Dermis blood vessel endothelial cell (primary cell): ENCODE measurements around the gene FAM83F. TPM values are rescaled to one million over a fixed set of nuclear protein-coding genes. Genes with fewer than 3 reads are reported as not detected.
"Not testable (repeated sequence)": the region's sequence is repeated elsewhere in the genome, so short reads cannot be mapped to it uniquely, and the experiment has no call there.

Source experiments
- DNase-seq: peaks from one replicate; pipeline ENCODE4 v3.0.0; 2010
- total RNA-seq: library from RNA; depleted of rRNA; stranded (reverse); fragments of >200 nt; gene quantifications from 2 replicates; pipeline ENCODE4 v1.2.3, GENCODE V29; 2014

FAM83F gene
- under 0.01 TPM in 2 replicates for total RNA-seq

DNA sequence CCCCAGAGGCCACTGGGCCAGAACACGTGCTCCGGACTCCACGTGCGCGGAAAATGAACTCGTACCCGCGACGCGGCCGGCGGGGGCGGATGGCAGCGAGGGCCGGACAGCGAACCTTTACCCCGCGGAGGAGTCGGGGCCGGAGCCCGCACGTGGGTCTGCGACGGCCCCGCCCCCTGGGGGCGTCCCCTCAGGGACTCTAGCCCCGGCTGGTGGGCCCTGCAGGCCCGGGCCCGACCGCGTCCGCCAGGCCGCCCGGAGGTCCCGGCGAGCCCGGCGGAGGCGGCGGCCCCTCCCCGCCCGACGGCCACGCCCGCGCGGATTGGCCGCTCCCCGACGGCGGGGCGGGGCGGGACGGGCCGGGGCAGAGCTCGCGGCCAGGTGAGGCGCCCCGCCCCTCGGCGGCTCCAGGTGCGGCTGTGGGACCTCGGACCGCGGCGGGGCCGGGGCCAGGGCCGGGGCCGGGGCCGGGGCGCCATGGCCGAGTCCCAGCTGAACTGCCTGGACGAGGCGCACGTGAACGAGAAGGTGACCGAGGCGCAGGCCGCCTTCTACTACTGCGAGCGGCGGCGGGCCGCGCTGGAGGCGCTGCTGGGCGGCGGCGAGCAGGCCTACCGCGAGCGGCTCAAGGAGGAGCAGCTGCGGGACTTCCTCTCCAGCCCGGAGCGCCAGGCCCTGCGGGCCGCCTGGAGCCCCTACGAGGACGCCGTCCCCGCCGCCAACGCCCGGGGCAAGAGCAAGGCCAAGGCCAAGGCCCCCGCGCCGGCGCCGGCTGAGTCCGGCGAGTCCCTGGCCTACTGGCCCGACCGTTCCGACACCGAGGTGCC, at the start of gene FAM83F:
Gene FAM83F, plus strand, starts transcription at position 389 of the 827 bp plus-strand sequence. Its CDS starts 89 bp downstream, at position 478.
- peak; percentile 10 for DNase-seq

DNA sequence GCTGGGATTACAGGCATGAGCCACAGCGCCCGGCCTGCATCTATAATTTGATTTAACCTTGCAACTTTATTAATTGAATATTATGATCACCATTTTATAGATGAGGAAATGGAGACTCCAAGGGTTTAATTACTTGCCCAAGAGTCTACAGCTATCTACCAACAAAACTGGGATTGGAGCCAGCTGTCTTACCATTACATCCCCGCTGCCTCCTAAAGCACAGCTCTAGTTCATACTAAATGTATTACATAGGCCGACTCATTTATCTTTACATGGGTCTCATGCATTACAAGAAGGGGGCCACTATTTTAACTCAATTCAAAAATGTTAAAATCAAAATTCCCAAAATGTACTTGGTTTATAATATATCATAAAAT, 48.6 kb upstream of the FAM83F start:
- DNase-seq: no peak

DNA sequence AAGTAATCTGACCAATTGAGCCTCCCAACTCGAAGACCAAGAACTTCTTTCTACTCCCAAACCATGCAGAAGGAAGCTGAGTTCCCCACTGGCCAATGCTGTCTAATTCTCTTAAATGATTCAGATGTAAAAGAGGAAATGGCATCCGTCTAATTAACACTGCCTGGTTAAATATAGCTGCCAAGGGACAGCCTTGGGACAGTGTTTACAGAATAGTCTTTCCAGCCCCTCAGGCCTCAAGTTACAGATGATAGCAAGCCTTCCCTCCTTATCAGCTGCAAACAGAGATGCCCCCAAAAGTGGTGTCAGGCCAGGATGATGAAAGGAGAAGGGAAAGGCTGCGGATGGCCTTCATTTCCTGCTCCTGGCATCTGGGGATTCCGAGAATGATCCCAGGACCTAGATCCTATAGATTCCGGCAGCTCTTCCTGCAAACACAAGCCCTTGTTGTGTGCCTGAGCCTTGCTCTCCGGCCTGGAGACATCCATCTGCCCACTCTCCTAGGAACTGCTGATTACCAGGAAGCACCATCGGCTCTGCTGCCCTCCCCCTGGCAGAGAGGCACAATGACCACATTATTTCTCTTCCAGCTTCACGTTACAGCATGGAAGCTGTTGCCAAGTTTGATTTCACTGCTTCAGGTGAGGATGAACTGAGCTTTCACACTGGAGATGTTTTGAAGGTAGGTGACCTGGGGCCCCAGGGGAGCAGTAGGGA, 48.1 kb upstream of the FAM83F start:
- peak; percentile 22 for DNase-seq

DNA sequence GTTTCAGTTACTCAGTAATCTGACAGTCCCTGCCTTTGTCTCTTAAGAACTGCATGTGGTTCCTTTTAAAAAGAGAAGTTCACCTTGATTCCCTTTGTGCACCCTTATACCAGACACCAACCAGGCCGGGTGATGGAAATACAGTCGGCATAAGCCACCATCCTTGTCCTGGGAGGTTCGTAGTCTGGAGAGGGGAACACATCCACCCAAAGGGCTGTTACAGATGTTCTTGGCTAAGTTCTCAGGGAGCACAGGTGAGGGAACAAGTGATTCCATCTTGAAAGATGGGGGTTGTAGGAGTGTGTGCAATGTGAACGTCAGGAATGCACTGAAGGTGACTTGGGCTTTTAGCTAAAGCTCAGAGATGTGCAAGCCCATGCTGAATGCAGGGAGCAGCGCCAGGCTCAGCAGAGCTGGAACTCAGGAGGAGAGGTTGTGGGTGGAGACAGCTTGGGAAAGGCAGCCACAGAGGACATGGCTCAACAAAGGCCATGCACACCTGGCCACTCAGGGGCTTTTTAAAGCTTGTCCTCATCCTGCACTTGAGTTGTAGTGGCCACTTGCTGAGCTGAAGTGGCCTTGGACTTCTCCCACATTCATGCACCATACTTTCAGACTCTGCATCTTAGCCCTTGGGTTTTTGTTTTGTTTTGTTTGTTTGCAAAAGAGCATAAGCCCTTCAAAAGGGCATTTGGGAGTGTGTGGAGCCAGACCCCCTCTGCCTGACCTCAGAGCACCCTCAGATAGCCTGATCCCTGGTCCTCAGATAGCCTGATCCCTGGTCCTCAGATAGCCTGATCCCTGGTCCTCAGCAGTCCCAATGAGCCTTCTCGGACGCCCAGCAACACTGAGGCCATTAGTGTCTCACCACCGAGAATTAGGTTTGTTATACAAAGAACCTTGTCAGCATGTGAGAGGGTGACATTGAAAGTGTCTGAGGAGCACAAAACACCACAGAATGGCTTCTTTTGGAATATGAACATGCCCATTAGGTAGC, 47.2 kb upstream of the FAM83F start:
- DNase-seq: no peak

DNA sequence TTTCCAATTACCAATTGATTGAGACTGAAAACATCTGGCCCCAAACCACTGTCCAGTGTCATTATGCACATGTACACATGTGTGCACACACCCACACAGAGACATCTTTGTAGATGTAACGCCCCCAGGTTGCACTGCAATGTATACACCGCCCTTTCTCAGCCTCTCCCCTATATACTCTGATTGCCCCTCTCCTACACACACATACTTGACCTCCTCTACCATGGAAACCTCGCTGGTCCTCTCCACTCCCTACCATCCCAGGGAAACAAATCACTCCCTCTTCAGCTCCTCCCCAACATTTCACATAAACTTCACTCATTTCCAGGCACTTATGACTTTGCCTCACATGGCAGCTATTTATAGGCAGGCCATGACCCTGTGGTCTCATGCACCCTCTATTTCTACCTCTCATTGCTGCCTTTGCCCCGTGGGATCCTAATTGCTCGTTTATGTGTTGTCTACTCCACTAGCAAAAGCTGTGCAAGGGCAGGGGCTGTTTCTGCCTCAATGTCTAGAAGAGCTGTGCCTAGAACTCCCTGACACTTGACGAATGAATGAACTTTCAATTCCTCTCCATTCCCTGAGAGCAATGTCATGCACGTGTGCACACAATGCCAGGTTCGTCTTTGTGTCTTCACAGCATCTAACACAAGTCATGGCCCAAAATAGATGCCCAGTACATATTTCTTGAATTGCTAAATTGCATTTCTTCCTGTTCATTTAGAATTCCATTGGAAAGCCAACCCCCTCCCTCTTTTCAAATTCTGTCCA, 44.6 kb upstream of the FAM83F start:
- no peak for DNase-seq

DNA sequence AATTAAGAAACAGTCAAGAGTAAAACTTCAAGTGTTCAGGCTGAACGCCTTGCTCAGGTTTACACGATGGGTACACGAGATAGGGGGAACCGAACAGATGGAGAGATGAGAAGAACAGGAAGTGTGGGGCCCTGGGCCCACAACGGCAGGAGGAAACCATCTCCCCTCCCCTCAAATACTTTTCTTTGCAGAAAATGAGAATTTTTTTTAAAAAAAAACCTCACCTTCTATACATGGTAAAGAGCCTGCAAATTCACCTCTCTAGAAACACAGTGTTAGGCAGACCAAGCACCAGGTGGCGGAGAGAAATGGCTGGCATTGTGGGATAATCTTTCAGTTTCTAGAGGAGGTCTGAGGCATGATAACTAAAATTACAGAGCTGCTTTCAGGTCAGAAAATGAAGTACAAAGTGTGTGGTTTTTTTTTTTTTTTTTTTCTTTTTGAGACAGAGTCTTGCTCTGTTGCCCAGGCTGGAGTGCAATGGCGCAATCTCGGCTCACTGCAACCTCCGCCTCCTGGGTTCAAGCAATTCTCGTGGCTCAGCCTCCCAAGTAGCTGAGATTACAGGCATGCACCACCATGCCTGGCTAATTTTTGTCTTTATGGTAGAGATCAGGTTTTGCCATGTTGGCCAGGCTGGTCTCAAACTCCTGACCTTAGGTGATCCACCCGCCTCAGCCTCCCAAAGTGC, 43.0 kb upstream of the FAM83F start:
- not testable (repeated sequence) for DNase-seq

DNA sequence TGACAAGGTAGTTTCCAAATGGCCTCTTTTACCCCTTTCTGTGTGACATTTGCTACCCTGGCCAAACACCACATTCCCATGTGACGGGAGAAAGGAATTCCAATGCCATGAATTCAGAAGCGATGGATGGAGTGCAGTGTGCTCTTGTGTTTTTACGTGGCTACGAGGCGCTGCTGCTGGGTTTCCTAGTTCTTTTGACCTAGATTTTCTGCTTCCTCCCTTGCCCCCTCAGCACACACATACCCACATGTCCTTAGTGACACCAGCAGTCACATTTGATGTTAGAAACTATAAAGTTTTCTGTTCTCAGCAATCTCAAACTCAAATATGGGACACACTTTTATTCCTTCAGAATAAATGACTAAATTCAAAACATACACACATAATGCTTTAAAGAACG, 42.4 kb upstream of the FAM83F start:
- no peak for DNase-seq

DNA sequence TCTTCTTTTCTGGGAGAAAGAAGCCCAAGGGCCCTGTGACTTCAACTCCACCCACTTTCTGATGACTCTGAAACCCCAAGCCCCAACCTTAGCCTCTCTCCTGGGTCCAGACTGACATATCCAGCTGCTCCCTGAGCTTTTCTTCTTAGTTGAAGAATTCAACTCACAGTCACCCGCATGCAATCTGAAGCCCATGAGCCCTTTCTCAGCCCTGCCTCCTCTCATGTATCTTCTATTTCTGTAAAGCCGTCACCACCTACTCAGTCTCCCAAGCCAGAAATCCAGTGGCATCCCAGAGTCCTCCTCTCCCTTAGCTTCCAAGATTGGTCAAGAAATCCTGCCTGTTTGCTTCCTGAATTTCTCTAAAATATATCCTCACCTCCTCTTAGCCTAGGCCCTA, 41.7 kb upstream of the FAM83F start:
- no peak for DNase-seq

DNA sequence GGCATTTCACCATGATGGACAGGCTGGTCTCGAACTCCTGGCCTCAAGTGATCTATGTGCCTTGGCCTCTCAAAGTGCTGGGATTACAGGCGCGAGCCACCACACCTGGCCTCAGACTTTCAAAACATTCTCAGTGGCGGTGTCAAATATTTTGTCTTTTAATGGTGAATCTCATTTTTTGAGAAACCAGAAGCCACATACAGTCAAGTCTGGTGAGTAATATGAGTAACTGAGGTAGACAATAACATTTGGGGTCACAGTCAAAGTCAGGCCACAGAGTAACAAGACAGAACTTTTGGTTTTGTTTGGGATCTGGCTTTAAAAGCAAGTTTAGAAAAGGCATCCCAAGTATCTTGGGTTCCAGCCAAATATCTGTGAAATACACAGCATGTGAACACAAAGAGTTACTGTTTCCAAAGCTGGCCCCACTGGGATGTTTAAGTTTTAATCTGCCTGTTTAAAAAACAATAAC, 40.1 kb upstream of the FAM83F start:
- DNase-seq: peak; percentile 45

DNA sequence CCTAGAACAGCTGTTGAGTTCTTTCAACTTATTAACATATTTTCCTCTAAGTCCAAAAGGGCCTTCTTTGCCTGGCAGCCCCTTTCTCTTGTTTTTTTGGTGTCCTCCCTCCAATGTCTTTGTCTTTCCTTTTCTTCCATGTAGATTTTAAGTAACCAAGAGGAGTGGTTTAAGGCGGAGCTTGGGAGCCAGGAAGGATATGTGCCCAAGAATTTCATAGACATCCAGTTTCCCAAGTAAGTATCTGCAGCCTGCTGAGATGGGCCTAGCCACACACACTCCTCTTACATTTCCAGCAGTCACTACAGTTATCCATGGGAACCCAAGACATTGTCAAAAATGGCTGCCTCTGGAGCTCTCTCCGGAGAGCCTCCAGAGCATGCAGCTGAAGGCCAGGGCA, 39.1 kb upstream of the FAM83F start:
- DNase-seq: no peak

DNA sequence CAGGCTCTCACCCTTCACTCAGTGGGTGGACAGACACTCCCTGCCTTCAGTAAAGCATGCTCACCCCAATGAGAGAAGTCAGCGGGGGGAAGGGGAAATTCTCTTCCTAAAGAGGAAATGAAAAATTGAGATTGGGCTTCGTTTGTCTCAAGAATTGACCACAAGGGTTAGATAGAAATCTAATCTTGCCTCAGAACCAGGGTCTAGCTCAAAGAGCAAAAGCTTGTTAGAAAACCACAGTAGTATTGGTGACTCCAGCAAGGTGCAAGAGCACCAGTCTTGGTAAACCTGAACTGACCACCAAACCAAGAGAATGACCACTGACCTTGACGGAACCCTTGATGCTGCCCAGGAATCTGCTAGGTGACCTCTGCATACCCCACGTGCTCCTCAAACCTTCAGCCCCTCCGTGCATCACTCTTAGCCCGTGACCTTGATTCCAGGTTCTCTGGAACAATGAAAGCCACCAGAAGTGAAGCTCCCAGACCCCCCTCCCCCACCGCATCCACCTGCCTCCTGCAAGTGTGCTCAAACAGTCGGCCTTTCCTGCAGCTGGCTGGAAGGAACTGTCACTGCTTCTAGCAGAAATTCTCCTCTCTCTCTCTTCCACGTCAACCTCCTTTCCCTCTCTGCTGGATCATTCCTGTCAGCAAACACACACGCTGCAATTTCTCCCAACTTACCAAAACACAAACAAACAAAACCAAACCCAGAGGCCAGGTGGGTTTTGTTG, 37.7 kb upstream of the FAM83F start:
- DNase-seq: no peak

DNA sequence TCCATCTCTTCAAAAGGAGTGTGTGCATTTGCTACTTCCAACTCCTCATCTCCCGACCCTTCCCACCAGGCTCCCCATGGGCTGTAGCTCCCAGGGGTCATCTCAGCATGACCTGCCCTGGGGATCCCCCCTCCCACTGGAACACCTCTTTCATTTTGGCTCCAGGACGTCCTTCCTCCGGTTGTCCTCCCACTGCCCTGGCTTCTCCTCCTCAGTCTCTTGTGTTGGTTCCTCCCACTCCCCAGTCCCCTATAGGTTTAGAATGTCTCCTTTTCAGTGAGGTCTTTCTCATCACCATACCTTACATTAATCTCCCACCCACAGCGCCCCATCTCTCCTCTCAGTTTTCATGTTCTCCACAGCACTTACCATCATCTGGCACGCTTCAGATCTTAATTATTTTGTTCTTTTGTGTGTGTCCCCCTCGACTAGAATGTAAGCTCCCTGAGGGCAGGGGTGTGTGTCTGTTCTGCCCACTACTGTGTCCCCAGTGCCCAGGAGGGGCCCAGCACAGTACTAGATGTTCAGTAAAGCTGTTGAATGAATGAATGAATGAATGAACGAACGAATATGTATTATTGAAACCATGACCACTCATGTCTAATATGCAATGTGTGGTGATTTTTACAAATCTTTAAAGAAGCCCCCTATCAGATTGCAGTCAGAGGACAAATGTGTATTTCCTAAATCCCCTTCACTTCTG, 36.6 kb upstream of the FAM83F start:
- DNase-seq: no peak

DNA sequence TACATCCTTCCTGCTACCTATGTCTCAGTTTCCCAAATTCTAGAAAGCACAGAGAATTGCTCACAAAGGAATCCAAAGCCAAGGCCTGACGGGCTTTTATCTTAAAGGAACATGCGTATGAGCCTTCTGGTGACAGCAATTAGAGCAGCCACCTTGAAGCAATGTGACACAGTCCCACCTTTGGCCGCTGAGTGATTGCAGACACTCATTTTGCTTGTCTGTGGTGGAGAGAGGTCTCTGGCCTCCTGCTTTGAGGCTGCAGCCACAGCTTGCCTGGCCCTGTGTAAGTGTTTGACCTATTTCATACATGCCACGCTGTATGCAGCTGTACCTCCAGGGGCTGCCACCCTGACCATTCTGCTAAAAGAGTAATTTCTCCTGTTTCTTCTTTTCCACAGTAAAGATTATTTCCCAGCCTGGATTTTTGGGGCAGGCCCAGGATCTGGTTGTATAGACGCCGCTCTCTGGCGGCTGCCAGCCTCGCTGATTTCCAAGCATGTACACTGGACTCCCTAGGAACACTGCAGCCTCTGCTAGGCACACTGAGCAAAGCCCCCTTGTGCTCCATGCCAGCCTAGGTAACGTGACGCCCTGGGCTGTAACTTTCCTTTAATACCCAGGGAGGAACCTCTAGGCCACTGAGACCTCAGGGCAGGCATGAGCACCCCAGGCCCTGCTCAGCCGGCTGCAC, 35.7 kb upstream of the FAM83F start:
- no peak for DNase-seq

DNA sequence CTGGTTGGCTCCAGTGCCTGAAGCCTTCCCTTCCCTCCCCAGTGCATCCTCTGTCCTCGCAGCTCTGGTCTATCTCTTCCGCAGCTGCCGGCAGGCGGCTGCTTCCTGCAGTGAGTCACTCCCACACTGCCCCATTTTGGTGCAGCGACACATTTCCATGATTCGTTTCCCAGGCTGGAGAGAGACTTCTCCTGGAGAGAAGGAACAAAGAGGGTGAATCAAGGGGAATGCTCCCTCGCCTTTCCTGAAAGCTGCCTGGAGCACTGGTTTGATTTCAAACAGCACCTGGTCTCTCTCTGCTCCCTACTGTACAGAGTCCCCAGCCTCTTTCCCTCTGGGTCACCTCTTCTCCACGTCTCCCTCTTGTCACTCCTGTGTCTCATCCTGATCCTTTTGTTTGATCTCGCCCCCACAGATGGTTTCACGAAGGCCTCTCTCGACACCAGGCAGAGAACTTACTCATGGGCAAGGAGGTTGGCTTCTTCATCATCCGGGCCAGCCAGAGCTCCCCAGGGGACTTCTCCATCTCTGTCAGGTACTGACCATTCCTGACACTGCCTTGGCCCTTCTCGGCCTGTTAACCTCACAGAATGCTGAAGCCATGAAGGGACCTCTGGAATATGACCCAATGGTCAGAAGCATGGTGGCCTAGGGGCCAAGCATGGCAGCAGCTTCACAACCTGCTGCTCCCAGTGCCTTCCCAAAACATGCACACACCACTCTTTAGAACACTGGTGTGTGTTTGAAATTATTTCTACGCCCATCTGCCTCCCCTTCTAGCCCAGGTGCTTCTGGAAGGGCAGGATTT, 34.9 kb upstream of the FAM83F start, which contains the start of gene TMA7B:
Gene TMA7B, plus strand, starts transcription at position 758 of the 808 bp plus-strand sequence. CDS start 3,978 bp downstream, outside the sequence.
- DNase-seq: peak; percentile 81

DNA sequence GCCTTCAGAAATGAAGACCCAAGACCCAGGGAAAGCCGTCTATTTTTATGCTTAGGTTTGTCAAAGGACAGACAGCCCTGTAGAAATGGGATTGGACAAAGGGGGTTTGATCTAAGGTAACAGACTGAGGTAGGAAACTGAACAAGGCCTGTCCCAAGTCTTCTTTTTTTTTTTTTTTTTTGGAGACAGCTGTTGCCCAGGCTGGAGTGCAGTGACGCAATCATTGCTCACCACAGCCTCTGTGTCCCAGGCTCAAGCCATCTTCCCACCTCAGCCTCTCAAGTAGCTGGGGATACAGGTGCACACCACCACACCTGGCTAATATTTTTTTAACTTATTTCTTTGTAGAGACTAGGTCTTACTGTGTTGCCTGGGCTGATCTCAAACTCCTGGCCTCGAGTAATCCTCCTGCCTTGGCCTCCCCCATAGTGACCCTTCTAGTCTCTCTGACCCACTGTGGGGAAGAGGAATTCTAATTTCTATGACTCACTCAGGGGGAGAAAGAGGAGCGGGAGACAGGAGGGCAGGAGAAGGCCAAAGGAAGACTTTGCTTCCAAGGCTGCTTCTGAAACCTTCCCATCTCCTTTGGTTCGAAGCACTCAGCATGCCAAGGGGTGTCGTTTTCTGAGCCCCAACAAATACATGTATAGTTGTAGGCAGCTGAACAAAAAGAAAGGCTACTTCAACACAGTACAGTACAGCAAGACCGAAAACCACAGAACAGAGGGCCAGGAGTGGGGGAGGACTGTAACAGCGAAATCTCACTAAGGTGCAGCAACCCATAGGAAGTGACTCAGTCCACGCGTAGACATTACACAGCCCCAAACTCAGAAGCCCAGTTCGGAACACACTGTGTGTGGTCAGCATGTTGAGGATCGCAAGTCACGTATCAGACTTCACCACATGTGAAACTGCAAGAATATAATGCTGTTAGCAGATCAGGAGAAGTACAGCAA, 33.7 kb upstream of the FAM83F start:
- DNase-seq: peak; percentile 74

DNA sequence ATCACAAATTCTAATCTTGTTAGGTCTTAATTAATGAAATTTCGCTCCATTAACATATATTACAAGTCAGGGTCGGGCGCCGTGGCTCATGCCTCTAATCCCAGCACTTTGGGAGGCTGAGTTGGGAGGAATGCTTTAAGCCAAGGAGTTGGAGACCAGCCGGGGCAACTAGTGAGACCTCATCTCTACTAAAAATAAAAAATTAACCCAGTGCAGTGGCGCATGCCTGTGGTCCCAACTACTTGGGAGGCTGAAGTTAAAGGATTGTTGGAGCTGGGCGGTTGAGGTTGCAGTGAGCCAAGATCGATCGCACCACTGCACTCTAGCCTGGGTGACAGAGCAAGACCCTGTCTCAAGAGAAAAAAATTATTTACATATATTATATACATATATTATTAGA, 32.7 kb upstream of the FAM83F start:
- no peak for DNase-seq

DNA sequence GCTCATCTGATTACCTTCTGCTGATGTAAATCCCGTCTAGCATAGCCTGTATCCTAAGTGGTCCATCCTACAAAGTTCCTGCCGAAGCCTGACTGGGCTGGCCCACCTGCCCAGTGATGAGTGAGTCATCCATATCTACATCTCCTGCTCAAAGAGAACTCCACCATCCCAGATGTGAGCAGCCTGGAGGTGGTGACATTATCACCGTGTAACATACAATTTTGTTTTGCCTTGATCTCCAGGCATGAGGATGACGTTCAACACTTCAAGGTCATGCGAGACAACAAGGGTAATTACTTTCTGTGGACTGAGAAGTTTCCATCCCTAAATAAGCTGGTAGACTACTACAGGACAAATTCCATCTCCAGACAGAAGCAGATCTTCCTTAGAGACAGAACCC, 29.0 kb upstream of the FAM83F start:
- DNase-seq: no peak
